GM18519 (cell line): ENCODE measurements around the gene SYN1.

Experiments used
- ATAC-seq: cut with Tn5 transposase; IDR thresholded peaks from one replicate; pipeline ENCODE4 v1.9.1; 2021; ENCODE audit warnings: mild to moderate bottlenecking, moderate library complexity; ENCODE audit not compliant: unreplicated experiment, low FRiP score

Gene SYN1

GRCh38 chrX:47634871-47635575, 15.4 kb upstream of the SYN1 start:
- no peak for ATAC-seq

GRCh38 chrX:47633689-47634590, 14.3 kb upstream of the SYN1 start:
- no peak for ATAC-seq

GRCh38 chrX:47632666-47633065, 13.0 kb upstream of the SYN1 start:
- no peak for ATAC-seq

GRCh38 chrX:47631676-47632075, 12.0 kb upstream of the SYN1 start:
- ATAC-seq = no peak

- no peak for ATAC-seq
Measured at GRCh38 chrX:47629419-47630200, 10.0 kb upstream of the SYN1 start, which contains the start of gene CFP. Gene CFP (minus strand): TSS chrX:47629930. CDS start chrX:47629844, 86 bp downstream.

GRCh38 chrX:47628982-47629381, 9.3 kb upstream of the SYN1 start:
- ATAC-seq = no peak

- no peak for ATAC-seq
Measured at GRCh38 chrX:47625365-47625764, 5.7 kb upstream of the SYN1 start.

GRCh38 chrX:47623540-47624027, 3.9 kb upstream of the SYN1 start:
- no peak for ATAC-seq

- ATAC-seq = no peak
Measured at GRCh38 chrX:47621851-47622250, 2.2 kb upstream of the SYN1 start.

GRCh38 chrX:47620303-47620685, 637 bp upstream of the SYN1 start:
- no peak for ATAC-seq

GRCh38 chrX:47618923-47619485, 653 bp downstream of the SYN1 start:
- no peak for ATAC-seq

- no peak for ATAC-seq
Measured at GRCh38 chrX:47614618-47615017, 5.0 kb downstream of the SYN1 start.

- ATAC-seq = no peak
Measured at GRCh38 chrX:47613082-47613481, 6.6 kb downstream of the SYN1 start.

GRCh38 chrX:47612418-47612817, 7.2 kb downstream of the SYN1 start:
- ATAC-seq = no peak

- no peak for ATAC-seq
Measured at GRCh38 chrX:47611926-47612325, 7.7 kb downstream of the SYN1 start.

- ATAC-seq = no peak
Measured at GRCh38 chrX:47611489-47611888, 8.2 kb downstream of the SYN1 start.

- ATAC-seq = no peak
Measured at GRCh38 chrX:47610511-47610910, 9.1 kb downstream of the SYN1 start.

- ATAC-seq = no peak
Measured at GRCh38 chrX:47608130-47608810, 11.4 kb downstream of the SYN1 start.

GRCh38 chrX:47607091-47607490, 12.6 kb downstream of the SYN1 start:
- ATAC-seq = no peak

- no peak for ATAC-seq
Measured at GRCh38 chrX:47605024-47605423, 14.6 kb downstream of the SYN1 start.
